ENCODE results near the gene PDGFA.

The PDGFA gene

DNA sequence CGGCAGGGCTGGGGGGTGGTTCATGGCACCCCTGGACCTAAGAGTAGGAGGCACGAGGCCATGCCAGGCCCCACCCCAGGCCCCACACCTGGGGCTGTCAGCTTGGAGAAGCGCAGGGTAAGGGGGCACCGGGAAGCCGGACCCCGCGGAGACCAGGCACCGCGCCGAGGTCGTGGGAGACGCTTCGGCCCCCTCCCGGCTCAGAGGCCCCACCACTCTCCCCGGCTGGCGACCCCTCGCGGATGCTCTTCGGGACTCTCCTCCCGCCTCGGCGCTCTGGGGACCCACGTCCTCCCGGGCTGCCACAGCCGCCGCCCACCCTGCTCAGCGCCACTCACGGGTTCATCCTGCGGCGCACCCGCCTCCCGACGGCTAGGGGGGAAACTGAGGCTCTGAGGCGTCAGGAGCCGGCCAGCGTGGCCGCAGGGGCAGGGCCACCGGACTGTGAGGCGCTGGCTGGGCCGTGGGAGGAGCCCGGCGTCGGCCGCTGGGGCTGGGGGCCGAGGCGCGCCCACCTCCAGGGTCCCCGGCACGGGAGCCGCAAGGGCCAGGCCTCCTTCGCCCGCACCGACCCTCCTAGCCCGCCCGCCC lies 25.9 kb downstream of the PDGFA start:
- Histone ChIP-seq H3K27me3 (ENCODE audit: control insufficient read depth, insufficient read depth, low read length) (peaks cover 2% of the 10 kb centered on the region), H3K4me1 (ENCODE audit: control insufficient read depth, insufficient read depth, low read length) (no peaks in the 10 kb centered on the region), H3K4me3 (ENCODE audit: low read length) (no peak overlapping the region), H3K36me3 (ENCODE audit: control insufficient read depth, insufficient read depth, low read length) (no peaks in the 10 kb centered on the region), H3K9me3 (ENCODE audit: control insufficient read depth, low read length) (no peaks in the 10 kb centered on the region), H3K9ac (ENCODE audit: low read length) (no peak overlapping the region)

DNA sequence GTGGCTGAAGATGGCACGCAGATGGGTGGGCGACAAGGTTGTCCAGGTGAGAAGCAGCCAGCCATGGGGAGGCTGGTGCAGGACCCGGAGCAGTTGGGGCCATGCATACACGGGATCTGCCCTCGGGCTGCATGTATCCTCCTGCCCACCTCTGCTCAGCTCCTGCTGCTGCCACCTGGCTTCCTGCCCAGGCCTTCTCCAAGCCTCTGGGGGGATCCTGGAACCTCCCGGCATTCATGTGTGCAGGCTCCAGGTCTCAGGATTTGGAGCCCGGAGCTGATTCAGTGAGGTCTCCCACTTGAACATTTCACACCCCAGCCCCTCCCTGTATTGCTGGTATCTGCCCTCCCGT lies 27.0 kb downstream of the PDGFA start:
- H3K4me1 ChIP-seq (ENCODE audit: control insufficient read depth, insufficient read depth, low read length) = no peaks in the 10 kb centered on the region
- no peak overlapping the region for H3K9ac ChIP-seq (ENCODE audit: low read length)
- no peaks in the 10 kb centered on the region for H3K9me3 ChIP-seq (ENCODE audit: control insufficient read depth, low read length)
- H3K27me3 ChIP-seq (ENCODE audit: control insufficient read depth, insufficient read depth, low read length) = peaks cover 2% of the 10 kb centered on the region
- H3K4me3 ChIP-seq (ENCODE audit: low read length) = no peak overlapping the region
- H3K36me3 ChIP-seq (ENCODE audit: control insufficient read depth, insufficient read depth, low read length) = no peaks in the 10 kb centered on the region

DNA sequence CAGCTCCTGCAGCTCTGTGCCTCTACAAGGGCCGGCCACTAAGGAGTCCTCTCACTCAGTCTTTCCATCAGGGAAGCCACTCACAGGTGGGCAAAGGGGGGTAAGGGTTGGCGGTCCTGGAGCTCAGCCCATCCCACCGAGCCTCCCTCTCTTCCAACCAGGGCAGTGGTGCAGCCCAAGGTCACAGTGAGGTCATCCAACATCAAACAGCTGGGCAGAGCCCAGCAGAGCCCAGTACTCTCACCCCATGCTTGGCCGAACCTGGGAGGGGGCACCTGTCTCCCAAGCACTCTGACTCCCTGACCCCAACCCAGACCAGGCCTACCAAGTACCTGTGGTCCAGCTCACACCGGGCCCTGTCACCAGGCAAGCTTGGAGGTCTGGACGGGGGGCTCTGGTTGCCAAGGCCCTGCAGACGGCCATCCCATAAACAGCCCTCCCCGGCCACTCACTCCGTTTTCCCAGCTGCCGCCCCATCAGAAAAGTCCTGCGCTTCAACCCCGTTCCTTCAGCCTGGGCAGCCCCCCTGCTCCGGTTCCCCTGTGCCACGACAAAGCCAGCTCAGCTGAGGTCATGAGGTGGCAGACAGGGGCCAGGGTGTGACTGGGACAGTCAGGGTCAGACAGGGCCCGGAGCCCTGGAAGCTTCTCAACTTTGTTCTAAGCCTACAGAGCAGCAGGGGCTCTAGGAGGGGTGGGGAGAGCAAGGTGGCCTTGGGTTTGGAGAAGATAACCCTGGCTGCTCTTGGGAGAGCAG lies 27.5 kb downstream of the PDGFA start:
- H3K9me3 ChIP-seq (ENCODE audit: control insufficient read depth, low read length) = no peaks in the 10 kb centered on the region
- H3K27me3 ChIP-seq (ENCODE audit: control insufficient read depth, insufficient read depth, low read length) = peaks cover 2% of the 10 kb centered on the region
- H3K4me3 ChIP-seq (ENCODE audit: low read length) = no peak overlapping the region
- H3K4me1 ChIP-seq (ENCODE audit: control insufficient read depth, insufficient read depth, low read length) = no peaks in the 10 kb centered on the region
- no peak overlapping the region for H3K9ac ChIP-seq (ENCODE audit: low read length)
- H3K36me3 ChIP-seq (ENCODE audit: control insufficient read depth, insufficient read depth, low read length) = no peaks in the 10 kb centered on the region

- H3K9me3 ChIP-seq (ENCODE audit: control insufficient read depth, low read length) = no peaks in the 10 kb centered on the region
These were observed 28.2 kb downstream of the PDGFA start for GRCh38 chr7:491292-491957.

DNA sequence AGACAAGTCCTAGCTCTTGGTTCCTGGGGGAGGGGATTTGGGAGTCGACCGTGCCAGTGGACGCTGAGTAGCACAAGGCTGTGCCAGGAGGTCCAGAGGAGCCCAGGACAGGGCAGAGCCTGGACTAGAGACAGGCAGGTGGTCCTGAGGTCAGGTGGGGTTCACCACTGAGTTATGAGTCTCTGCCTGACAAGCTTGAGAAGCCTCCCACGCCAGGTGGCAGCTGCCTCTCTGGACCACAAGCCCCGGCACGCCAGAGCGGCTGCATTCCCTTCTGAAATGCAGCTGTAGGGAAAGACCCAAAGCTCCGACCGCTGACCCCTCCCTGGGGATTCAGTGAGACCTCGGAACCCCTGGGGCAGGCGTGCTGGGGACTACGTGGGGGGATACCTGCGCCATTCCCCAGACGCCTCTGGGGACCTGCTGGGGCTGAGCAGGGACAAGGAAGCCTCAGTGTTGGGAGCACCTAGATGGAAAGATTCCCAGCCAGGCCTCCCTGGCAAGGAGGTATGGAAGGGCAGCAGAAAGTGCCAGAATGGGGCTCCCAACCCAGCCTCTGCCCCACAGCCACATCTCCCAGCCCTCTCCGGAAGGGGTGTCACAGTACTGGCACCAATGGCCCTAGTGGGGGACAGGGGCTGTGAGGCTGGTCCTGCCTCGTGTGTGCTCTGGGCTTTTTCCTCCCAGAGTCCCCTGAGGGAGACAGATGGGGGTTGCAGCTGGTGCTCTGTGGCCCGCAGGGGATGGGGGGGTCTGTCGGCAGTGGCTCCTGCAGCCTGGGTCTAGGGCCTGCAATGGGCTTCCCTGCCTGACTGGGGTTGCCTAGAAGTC lies 29.0 kb downstream of the PDGFA start:
- no peaks in the 10 kb centered on the region for H3K9me3 ChIP-seq (ENCODE audit: control insufficient read depth, low read length)
- H3K36me3 ChIP-seq (ENCODE audit: control insufficient read depth, insufficient read depth, low read length) = no peaks in the 10 kb centered on the region
- peaks cover 8% of the 10 kb centered on the region for H3K4me1 ChIP-seq (ENCODE audit: control insufficient read depth, insufficient read depth, low read length)
- H3K9ac ChIP-seq (ENCODE audit: low read length) = no peak overlapping the region
- peaks cover 7% of the 10 kb centered on the region for H3K27me3 ChIP-seq (ENCODE audit: control insufficient read depth, insufficient read depth, low read length)
- no peak overlapping the region for H3K4me3 ChIP-seq (ENCODE audit: low read length)

More at GRCh38 chr7:491292-491957, 28.2 kb downstream of the PDGFA start:
- no peak overlapping the region for H3K4me3 ChIP-seq (ENCODE audit: low read length)
- no peak overlapping the region for H3K9ac ChIP-seq (ENCODE audit: low read length)
- H3K36me3 ChIP-seq (ENCODE audit: control insufficient read depth, insufficient read depth, low read length) = no peaks in the 10 kb centered on the region
- H3K4me1 ChIP-seq (ENCODE audit: control insufficient read depth, insufficient read depth, low read length) = peaks cover under 1% of the 10 kb centered on the region
- H3K27me3 ChIP-seq (ENCODE audit: control insufficient read depth, insufficient read depth, low read length) = peaks cover 2% of the 10 kb centered on the region

- Histone ChIP-seq H3K27me3 (ENCODE audit: control insufficient read depth, insufficient read depth, low read length) (peaks cover 15% of the 10 kb centered on the region), H3K36me3 (ENCODE audit: control insufficient read depth, insufficient read depth, low read length) (no peaks in the 10 kb centered on the region), H3K4me1 (ENCODE audit: control insufficient read depth, insufficient read depth, low read length) (peaks cover 16% of the 10 kb centered on the region), H3K9me3 (ENCODE audit: control insufficient read depth, low read length) (no peaks in the 10 kb centered on the region), H3K9ac (ENCODE audit: low read length) (no peak overlapping the region), H3K4me3 (ENCODE audit: low read length) (no peak overlapping the region)
These were observed 29.8 kb downstream of the PDGFA start for GRCh38 chr7:489876-490275.

- H3K36me3 ChIP-seq (ENCODE audit: control insufficient read depth, insufficient read depth, low read length) = no peaks in the 10 kb centered on the region
- no peak overlapping the region for H3K4me3 ChIP-seq (ENCODE audit: low read length)
- peaks cover 17% of the 10 kb centered on the region for H3K27me3 ChIP-seq (ENCODE audit: control insufficient read depth, insufficient read depth, low read length)
- peaks cover 17% of the 10 kb centered on the region for H3K4me1 ChIP-seq (ENCODE audit: control insufficient read depth, insufficient read depth, low read length)
- H3K9me3 ChIP-seq (ENCODE audit: control insufficient read depth, low read length) = no peaks in the 10 kb centered on the region
- H3K9ac ChIP-seq (ENCODE audit: low read length) = no peak overlapping the region
These were observed 33.4 kb downstream of the PDGFA start for GRCh38 chr7:486216-486743.

DNA sequence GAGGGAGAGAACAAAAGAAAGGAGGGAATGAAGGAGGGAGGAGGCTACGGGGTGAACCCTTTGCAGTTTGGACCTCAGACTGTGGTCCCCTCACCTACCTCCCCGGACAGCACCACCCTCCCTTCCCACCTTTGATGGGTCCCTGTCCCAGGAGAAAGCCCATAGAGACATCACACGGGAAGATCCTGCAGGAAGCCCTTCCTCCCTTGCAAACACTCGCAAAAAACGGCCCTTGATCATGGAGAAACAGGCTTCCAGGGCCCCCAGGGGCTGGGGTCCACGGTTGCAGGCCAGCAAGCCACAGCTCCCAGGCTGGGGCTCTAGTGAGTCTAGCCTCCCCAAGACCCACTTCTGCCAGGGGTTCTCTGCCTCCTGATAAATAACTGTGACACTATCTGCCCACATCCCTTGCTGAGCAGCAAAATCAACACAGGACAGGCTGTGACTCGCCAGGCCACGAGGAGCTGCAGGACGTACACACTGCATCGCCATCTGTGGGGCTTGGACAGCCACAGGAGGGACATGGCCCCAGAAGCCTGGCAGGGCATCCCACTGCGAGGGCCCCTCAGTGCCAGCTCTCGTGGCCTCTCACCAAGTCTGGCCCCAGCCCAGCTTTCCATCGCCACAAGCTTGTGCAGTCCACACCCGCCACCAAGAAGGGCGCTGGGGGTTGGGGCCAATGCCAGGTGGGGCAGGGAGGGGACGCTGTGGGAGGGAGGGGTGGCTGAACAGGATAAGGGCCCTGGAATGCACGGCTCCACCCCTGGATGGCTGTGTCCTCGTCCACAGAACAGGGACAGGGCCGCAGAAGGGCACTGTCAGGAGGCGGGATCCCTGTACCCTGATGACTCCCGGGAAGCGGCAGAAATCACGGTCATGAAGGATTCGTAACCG lies 34.2 kb downstream of the PDGFA start:
- H3K9me3 ChIP-seq (ENCODE audit: control insufficient read depth, low read length) = no peaks in the 10 kb centered on the region
- H3K4me3 ChIP-seq (ENCODE audit: low read length) = no peak overlapping the region
- H3K27me3 ChIP-seq (ENCODE audit: control insufficient read depth, insufficient read depth, low read length) = peaks cover 24% of the 10 kb centered on the region
- no peaks in the 10 kb centered on the region for H3K36me3 ChIP-seq (ENCODE audit: control insufficient read depth, insufficient read depth, low read length)
- peaks cover 26% of the 10 kb centered on the region for H3K4me1 ChIP-seq (ENCODE audit: control insufficient read depth, insufficient read depth, low read length)
- H3K9ac ChIP-seq (ENCODE audit: low read length) = no peak overlapping the region

DNA sequence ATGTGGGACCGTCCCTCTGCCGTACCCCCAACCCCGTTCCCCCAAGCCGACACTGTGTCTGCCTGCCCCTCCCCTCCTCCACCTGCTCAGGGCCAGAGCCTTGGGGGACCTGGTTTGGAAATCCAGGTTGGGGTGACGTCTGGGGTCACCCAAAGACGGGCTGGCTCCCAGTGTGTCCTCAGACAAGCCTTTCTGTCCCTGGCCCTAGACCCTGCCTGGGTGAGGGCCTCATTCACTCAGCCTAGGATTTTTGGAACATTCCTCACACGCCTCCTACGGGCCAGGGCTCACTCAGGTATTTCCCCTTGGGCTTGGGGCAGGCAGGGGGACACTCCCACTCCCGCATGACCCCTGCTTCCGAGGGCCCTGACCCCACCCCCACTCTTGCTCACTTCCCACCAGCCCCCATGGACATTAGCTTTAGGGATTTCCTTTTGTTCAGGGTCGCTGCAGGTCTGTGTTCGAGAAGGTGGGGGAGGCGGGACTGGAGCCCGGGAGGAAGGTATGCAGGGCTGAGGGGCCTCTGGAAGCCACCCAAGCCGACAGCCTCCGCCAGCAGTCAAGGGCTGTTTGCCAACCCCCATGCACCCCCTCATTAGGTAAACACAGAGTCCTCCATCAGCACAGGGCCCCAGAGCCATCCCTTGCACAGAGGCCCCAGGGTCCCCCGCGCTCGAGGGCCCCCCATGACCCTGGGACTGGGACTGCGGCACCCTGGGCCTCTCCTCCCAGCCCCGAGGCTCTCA lies 35.1 kb downstream of the PDGFA start:
- H3K4me3 ChIP-seq (ENCODE audit: low read length) = no peak overlapping the region
- H3K9me3 ChIP-seq (ENCODE audit: control insufficient read depth, low read length) = no peaks in the 10 kb centered on the region
- no peak overlapping the region for H3K9ac ChIP-seq (ENCODE audit: low read length)
- H3K4me1 ChIP-seq (ENCODE audit: control insufficient read depth, insufficient read depth, low read length) = peaks cover 27% of the 10 kb centered on the region
- no peaks in the 10 kb centered on the region for H3K36me3 ChIP-seq (ENCODE audit: control insufficient read depth, insufficient read depth, low read length)
- H3K27me3 ChIP-seq (ENCODE audit: control insufficient read depth, insufficient read depth, low read length) = peaks cover 30% of the 10 kb centered on the region

GRCh38 chr7:483656-484355 lies 35.8 kb downstream of the PDGFA start:
- Histone ChIP-seq H3K9me3 (ENCODE audit: control insufficient read depth, low read length) (no peaks in the 10 kb centered on the region), H3K9ac (ENCODE audit: low read length) (no peak overlapping the region), H3K27me3 (ENCODE audit: control insufficient read depth, insufficient read depth, low read length) (peaks cover 30% of the 10 kb centered on the region)

More at GRCh38 chr7:483656-484355, 35.8 kb downstream of the PDGFA start:
- Histone ChIP-seq H3K4me1 (ENCODE audit: control insufficient read depth, insufficient read depth, low read length) (peaks cover 27% of the 10 kb centered on the region), H3K4me3 (ENCODE audit: low read length) (no peak overlapping the region), H3K36me3 (ENCODE audit: control insufficient read depth, insufficient read depth, low read length) (no peaks in the 10 kb centered on the region)

Measured in mucosa of stomach (tissue), 1 donor.